Cardiac fibroblast (primary cell): ENCODE measurements around the gene MNT.

Experiments
- DNase-seq, 2 donors: peaks; one replicate each; pipeline versions ENCODE4 v3.0.0 to v3.0.0-alpha.2; 2010; ENCODE audit warnings: low read depth in 2 of 2
- H3K4me3 ChIP-seq, 2 donors: replicated peaks in 1 of 2; 1 replicate in 1 of 2; 2 replicates in 1 of 2; pipeline ENCODE4 v1.5.1; 2011; ENCODE audit warnings: low read depth in 2 of 2, low read length in 2 of 2, mild to moderate bottlenecking in 2 of 2, moderate library complexity in 1 of 2
- TF ChIP-seq, protein P1 (sequence below): IDR thresholded peaks from one replicate; pipeline ENCODE4 v1.5.1; 2011; ENCODE audit warnings: low read depth, mild to moderate bottlenecking, low read length, inconsistent platforms

Gene MNT

DNA sequence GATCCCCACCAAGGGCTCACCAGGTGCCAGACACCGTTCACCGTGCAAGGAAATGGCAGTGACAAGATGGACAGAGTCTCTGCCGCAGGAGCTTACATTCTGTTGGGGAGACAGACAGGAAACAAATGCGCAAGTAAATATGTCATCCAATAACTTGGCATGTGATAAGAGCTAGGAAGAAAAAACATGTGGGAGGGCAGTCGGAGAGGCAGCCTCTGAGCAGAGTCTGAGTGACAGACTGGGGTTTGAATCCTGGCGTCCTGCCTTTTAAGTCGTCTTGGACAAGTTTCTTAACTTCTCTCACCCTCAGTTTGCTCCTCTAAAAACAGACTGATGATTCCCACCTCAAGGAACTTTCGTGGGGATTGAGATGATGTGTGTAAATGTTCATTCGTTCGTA is 56.3 kb downstream of the MNT start:
- peak in 1 of 2 donors; percentile 74 for DNase-seq
- TF ChIP-seq, protein P1, sequence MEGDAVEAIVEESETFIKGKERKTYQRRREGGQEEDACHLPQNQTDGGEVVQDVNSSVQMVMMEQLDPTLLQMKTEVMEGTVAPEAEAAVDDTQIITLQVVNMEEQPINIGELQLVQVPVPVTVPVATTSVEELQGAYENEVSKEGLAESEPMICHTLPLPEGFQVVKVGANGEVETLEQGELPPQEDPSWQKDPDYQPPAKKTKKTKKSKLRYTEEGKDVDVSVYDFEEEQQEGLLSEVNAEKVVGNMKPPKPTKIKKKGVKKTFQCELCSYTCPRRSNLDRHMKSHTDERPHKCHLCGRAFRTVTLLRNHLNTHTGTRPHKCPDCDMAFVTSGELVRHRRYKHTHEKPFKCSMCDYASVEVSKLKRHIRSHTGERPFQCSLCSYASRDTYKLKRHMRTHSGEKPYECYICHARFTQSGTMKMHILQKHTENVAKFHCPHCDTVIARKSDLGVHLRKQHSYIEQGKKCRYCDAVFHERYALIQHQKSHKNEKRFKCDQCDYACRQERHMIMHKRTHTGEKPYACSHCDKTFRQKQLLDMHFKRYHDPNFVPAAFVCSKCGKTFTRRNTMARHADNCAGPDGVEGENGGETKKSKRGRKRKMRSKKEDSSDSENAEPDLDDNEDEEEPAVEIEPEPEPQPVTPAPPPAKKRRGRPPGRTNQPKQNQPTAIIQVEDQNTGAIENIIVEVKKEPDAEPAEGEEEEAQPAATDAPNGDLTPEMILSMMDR = no peak
- no peak overlapping the region for H3K4me3 ChIP-seq

DNA sequence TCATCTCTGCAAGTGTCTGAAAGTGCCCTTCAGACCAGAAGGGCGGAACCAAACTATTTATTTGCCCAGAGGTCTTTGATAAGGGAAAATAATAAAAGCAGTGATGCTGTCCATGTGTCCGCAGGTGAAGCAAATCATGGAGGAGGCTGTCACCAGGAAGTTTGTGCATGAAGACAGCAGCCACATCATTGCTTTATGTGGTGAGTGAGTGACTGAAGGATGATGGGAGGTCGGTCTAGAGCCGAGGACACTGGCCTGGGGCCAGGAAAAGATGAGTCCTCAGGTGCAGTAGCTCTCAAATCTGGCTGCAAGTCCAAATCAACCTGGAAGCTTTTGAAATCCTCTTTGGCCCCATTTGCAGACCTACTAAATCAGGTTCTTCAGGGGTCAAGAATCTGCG is 57.4 kb downstream of the MNT start:
- TF ChIP-seq, protein P1 = no peak
- DNase-seq = no peak
- no peak overlapping the region for H3K4me3 ChIP-seq

DNA sequence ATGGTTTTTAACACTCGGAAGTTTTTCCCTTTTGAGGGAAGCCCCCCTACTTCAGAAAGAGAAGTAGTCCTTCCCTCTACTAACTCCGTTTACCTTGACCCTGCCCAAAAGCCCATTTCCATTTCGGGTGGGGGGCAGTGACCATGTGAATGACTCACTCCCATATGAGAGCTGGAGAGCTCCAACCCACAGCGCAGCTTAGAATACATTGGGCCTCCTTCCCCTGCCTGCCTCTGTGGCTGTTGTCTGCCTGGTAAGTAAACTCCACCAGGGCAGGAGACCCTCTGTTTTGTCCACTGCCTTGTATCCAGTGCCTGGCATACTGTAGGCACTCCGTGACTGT is 62.6 kb downstream of the MNT start:
- peak overlapping the region; percentile 83 to 89 for H3K4me3 ChIP-seq
- TF ChIP-seq, protein P1 = no peak
- no peak for DNase-seq

DNA sequence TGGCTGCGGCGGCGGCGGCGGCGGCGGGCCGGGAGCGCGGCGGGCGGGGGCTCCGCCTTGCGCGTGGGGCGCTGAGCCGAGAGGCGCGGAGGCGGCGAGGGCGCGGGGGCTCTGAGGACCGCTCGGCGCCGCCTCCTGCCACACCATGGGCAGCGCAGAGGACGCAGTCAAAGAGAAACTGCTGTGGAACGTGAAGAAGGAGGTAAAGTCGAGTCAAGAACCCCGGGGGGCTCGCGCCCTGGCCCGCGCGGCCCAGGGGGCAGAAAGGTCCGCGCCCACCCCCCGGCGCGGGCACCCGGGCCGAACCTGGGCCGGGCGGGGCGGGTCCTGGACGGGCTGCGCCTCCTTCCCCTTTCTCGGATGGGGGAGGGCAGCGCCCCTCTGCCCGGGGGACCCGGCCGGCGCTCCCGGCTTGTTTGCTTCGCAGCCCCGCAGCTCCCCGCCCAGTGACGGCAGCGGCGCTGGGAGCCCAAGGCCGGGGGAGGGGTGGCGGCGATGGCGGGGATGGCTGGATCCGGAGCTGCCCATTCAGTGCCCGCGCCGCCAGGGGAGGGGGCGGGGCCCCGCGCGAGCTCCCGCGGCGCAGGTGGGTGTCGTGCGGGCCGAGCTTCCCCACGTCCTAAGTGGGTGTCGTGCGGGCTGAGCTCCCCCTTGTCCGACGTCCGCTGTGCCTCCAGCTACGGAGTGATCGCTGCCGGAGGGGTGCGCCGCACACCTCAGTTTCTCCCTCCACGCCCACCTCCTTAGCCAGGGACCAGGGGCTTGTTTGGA is 63.1 kb downstream of the MNT start:
- DNase-seq = peak; percentile 34 to 66

DNA sequence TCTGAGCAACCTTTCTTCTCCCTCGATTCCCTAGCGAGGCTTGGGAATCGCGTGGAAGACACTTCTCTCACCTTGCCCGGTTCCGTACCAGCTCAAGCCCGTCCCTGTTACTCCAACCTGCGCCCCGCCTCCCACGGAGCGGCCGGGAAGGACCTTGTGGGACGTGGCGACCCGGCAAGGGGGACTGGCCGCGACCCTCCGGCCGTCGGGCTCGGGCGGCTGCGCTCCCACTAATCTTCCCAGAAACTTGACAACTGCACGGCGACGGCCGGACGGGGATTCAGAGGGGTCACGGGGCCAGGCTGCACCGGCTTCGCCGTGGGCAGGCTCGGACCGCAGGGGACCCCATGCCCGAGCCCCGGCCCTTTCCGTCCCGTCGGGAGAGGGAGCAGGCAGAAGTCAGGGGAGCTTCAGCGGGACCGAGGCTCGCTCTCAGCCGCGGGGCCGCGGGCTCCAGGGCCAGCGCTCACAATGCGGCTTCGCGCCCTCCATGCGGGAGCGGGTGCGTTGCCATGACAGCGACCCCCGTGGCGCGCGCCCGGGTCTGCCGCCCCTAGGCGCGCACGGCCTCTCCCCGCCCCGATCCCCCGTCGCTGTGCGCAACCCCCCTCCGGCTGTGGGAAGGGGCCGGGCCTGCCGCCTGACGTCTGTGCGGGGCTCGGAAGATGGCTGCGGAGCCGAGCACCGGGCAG is 63.9 kb downstream of the MNT start, which contains the start of gene SGSM2:
Gene SGSM2 (plus strand): TSS at position 650 of the 692 bp plus-strand sequence. CDS start 188 bp downstream, outside the sequence.
- TF ChIP-seq, protein P1 = no peak
- H3K4me3 ChIP-seq = peak within 1 kb of the TSS; percentile 83 to 89
- DNase-seq = peak; percentile 31 to 69

More for the DNA sequence above, 63.1 kb downstream of the MNT start:
- TF ChIP-seq, protein P1 = no peak
- peak overlapping the region; percentile 83 to 89 for H3K4me3 ChIP-seq

DNA sequence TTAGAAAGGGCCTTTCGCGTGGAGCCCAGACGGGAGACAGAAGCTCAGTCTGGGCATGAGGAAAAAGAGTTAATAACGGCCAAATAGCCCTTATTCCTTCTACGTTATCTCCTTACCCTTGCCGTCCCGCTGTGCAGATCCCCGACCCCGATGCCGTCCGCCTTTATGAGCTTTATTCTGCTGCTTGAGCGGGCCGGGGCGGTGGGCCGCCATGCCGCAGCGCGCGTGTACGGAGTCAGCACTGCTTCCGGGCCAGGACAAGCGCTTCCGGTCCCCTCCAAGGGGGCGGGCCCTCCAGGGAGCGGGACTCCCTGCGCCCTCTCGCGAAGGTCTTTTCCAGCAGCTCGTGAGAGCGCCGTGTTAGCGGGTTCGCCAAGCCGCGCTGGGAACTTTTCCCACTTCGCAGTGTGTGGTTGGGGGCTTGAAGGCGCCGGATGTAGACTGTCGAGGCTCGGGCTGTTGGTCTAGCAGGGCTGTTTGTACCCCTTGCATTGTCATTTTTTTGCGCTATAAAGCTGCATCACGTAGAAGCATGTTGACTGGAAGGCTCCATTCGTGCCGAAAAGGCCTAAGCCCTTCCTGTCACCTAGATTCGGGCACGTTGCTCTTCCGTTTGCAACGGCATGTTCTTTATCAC is 64.5 kb downstream of the MNT start, which contains the start of gene TSR1:
Gene TSR1 (minus strand): TSS at position 243 of the 637 bp plus-strand sequence. CDS start 30 bp downstream, at position 213.
- peak; percentile 89 to 92 for DNase-seq
- TF ChIP-seq, protein P1 = no peak
- peak within 1 kb of the TSS; percentile 83 to 89 for H3K4me3 ChIP-seq
